GM18873 (cell line): ENCODE results near the gene CACNA2D4.

Experiments
- ATAC-seq: cut with Tn5 transposase; IDR thresholded peaks from one replicate; pipeline ENCODE4 v1.9.1; 2021; ENCODE audit warnings: mild to moderate bottlenecking, moderate library complexity, moderate number of reproducible peaks; ENCODE audit not compliant: unreplicated experiment, low FRiP score

Gene CACNA2D4

DNA sequence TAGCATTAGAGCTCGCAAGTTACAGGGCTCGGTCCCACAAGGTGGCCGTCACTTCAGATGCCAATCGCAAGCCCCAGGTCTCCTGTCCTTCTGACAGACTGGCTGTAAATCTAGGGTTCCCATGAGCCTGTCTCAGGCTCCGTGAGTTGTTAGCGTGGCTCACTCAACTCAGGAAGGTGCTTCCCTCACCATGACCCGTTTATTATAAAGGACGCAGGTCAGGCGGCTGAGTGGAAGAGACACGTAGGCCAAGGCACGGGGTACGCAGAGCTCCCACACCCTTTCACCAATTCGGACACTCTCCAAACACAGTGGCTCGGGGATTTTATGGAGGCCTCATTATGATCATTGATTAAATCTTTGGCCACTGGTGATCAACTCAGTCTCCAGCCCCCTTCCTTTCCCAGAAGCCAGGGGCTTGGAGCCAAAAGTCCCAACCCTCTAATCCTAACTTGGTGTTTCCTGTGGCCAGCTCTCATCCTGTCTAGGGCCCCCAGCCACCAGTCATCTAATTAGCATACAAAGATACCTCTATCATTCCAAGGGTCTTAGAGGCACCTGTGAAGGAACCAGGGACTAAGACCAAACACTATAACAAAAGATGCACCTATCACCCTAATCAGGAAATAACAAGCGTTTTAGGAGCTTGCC is 123.9 kb downstream of the CACNA2D4 start:
- no peak for ATAC-seq

DNA sequence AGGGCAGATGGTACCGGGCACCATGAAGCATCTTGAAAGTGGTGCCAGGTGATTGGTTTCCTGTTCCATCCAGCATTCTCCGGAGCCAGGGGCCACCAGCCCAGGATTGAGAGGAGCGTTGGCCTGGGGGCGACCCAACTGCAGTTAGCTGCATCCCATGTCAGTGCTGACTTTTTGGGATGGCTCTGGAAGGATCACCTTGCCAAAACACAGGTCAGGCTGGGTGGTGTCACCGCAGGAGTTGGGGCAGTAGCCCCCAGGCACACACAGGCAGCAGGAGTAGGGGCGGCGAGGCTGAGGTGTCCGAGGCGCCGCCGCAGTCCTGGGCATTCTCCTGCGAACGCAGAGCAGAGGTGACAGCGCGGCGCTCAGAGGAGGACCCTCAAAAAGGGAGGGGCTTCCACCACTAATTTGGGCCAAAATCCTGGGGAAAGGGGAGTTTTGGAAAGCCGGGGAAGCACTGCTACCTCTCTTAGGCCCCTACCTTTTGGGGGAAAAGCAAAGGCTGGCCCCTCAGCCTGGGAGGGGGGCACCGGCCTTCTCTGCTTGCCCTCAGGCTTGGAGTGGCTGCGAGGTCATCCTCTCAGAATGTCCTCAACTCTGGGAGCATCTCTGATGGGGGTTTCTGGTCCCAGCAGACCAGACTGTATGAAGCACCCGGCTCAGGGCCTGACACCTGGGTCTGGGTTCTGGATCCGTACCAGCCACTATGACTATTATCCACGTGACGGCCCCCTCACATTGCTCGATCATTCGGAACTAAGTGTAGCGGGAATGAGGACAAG is 124.8 kb downstream of the CACNA2D4 start:
- ATAC-seq: no peak

DNA sequence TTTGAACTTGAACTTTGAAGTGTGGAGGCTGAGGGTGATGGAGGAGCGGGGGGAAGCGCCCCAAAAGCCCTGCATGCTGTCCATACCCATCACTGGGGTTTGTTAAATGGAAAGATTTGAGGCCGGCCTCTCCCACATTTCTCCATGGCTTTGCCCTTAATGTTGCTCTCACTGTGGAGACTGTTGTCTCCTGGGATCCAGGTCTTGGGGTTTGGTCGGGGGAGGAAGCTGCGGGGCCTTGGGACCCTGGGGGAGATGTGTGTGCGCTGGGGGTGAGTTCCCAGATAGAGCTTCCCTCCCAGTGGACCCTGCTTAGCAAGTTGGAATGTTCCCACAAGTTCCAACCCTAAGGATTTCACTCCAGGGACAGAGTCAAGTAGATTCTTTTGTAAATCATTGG is 126.0 kb downstream of the CACNA2D4 start:
- no peak for ATAC-seq

DNA sequence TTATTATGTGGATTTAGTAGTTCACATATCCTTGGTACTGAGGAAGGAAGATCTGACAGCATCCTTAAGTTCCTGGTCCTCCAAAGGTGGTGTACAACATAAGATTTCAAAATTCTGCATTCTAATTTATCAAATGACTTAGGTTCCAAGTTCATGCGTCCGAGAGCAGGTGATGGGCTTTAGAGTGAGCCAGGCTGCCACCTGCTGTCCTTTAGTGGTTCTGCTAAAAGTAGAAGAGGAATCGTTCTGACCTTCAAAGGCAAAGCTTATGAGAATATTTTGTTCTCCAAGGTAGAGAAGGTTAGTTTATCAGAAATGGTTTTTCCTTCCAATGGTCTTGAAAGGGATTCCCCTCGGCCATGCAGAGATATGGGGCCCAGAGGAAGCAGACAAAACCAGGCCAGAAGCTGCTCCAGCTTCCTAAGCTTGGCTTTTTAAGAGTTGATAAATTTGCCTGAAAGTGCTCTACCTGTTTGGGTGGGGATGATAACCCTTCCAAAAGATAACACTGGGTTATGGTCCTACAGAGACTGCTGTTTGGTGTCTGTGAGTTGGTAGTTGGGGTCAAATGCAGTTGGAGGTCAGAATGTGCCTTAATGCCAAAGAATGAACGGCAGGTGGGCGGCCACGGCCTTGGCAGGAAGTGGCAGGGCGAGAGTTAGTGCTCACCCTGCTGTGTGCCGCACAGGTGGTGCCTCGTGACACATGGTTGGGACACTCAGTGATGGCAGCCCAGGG is 127.2 kb downstream of the CACNA2D4 start:
- no peak for ATAC-seq

- no peak for ATAC-seq
Observed at GRCh38 chr12:1790444-1790843, 128.0 kb downstream of the CACNA2D4 start.

DNA sequence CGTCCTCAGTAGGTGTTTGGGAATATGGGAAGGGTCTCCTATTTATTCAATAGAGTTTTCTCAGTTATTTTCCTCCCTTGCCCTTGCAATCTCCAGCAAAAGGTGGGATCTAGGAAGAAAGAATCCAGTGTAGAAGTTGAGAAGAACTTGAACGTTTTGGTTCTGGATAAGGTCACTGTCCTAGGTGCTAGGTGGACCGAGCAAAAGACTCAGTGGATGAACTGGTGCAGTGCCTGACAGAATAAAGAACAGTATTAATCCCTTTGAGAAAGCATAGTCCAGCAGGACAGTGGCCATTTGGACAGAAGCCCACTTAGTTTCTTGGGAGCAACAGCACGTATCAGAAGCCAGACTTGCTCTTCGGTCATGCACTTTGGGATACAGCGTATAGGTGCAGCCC is 130.7 kb downstream of the CACNA2D4 start:
- ATAC-seq: no peak

DNA sequence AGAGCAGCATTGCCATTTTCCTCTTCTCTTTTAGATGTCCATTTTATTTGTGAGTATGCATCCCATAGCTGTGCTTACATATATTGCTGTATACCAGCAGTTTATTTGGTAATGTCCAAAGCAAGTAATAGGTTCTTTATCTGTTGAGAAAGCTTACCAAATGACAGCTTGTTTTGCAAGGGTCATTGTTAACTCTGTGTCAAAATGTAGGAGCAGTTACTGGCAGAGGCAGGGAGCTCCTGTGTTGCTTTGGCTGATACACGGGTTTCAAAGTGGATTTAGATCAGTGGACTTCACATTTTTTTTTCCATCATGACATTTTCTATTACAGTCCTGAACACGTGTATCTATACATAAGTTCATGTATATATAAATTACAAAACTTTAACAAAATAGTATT is 136.2 kb downstream of the CACNA2D4 start:
- no peak for ATAC-seq

- no peak for ATAC-seq
Observed at GRCh38 chr12:1781772-1782171, 136.7 kb downstream of the CACNA2D4 start.

DNA sequence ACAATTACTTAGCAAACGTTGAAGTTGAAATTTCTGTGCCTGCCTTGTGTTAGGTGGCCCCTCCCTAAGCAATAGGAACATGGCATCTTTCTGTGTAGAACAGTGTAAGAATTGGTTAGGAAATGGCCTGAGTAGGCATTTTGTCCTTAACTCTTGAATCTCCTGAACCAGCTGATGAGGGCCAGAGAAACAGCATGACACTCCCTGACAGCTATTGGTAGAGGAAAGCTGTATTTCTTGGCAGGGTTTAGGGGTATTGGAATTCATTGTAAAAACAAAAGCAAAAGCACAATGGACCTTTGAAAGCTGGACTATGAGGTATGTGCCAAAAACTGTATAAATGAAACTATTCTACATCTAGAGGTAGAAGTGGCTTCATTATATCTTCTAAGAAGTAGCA is 138.7 kb downstream of the CACNA2D4 start:
- ATAC-seq: no peak

DNA sequence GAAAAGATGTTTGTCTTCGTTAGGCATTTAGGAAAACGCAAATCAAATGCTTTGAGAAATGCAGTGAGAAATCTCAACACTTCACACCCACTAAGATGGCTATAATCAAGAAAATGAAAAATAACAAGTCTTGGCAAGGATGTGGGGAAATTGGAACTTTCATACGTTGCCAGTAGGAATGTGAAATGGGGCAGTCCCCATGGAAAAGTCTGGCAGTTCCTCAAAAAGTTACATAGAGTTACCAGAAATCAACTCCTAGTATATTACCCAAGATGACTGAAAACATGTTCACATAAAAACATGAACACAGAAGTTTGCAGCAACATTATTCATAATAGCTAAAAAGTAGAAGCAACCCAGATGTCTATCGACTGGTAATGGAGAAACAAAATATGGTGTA is 139.5 kb downstream of the CACNA2D4 start:
- ATAC-seq: no peak

DNA sequence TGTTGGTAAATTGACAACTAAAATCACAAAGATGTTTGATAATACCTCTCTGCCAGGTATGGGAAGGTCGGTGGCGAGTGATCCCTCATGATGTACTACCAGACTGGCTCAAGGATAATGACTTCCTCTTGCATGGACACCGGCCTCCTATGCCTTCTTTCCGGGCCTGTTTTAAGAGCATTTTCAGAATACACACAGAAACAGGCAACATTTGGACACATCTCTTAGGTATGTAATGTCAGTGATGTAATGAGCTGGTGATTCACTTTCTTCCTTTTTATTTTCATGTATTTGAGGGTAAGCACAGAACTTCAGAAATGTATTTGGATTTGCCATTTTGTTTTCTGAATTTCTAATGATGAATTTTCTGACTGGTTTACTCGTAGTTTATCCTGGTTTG is 140.7 kb downstream of the CACNA2D4 start:
- no peak for ATAC-seq

DNA sequence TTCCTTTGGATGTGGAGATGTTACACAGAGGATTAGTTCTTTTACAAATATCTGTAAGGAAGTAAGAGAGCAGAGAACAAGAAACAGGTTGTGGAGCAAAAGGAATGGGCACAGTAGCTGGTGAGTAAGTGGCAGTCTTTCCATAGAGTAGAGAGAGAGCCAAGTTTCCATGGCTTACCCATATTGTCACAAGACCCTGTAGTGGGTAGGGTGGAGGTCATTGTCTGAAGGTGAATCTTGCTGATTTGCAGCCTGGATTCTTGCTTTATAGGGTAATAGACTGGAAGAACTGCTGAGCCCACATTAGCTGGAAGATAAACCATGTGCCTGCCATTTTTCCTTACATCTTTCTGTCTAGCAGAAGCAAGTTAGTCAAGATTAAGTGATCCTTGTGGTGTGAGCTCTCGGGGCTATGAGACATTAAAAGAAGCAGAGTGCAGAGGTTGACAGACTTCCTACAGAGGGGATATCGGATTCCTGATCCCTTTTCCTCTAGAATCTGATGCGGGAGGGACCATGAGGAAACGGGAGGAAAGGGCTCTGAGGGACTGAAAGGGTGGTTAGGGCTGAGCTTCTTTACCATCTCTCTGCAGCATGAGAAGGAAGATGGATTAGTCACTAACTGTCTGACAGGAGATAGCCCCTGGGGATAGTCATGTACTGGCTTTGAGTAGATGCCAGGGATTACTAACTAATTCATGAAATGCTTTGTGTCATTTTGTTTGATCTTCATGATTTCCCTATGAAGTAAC is 142.1 kb downstream of the CACNA2D4 start:
- ATAC-seq: no peak

DNA sequence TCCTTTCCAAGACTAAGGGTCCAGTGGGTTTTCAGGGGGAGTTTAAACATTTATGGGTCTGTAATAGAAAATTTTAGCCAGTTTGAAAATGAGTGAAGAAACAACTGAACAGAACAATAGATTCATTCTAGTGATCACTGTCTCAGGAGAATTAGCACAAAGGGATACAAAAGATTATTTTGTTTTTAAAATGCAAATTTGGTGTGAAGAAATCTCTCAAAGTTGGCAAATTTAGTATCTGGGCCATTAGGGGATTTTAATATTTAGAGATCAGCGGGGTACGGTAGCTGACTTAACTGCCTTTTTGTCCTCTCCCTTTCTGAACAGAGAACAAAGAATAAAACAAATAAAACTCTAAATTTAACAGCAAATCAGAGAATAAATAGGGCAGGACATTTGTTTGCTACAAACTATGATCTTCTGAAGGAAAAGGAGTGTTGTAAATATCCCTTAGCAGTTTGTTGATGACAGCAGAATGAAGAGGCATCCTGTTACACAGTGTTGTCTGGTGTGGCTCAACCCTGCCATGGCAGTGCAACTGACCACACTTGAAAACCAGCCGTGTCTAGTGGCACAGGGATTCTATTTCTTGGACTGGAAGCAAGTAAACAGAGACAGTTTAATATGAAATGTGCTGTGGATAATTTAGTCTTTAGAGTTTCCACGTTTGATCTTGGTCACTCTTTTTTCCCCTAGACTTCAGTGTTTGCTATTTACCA is 144.4 kb downstream of the CACNA2D4 start:
- no peak for ATAC-seq

DNA sequence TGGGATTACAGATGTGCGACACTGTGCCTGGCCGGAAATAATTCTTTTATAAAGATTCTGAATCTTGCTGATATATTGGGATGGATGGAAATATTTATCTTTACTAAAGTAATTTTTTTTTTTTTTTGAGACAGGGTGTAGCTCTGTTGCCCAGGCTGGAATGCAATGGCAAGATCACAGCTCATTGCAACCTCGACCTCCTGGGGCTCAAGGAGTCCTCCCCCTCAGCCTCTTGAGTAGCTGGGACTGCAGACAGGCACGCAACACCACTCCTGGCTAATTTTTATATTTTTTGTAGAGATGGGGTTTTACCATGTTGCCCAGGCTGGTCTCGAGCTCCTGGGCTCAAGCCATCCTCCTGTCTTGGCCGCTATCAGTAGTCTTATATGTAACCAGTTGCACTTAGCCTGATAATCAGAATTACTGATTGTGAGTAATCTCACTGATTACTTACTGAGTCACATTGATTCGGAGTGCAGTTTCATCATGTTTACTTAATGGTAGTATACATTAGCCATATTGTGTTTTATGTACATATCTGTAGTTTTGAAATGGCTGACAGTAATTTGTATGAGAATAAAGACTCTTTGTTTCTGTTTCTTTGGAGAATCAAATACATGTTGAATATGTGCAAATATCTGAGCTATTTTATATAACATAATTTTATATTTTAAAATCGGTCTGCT is 148.5 kb downstream of the CACNA2D4 start:
- no peak for ATAC-seq

GRCh38 chr12:1768615-1769014 is 149.8 kb downstream of the CACNA2D4 start:
- no peak for ATAC-seq

GRCh38 chr12:1767407-1768090 is 150.9 kb downstream of the CACNA2D4 start:
- ATAC-seq: no peak

DNA sequence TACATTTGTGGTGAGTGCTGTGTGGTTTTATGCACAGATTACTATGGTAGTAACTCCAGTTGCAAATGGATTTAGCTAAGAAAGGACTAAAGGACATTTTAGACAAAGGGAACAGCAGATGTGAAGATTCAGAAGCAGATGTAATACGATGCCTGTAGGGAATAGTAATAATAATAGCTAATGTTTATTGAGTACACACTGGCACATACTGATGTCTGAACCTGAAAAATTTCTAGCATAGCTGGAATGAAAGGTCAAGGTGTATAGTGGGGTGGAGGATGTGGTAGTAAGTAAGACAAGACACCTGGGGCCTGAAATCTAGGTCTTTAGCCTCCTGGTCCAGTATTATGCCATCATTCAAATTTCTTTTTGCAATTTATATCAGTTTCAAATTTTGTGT is 152.3 kb downstream of the CACNA2D4 start:
- ATAC-seq: no peak

GRCh38 chr12:1763153-1763552 is 155.3 kb downstream of the CACNA2D4 start:
- ATAC-seq: no peak

DNA sequence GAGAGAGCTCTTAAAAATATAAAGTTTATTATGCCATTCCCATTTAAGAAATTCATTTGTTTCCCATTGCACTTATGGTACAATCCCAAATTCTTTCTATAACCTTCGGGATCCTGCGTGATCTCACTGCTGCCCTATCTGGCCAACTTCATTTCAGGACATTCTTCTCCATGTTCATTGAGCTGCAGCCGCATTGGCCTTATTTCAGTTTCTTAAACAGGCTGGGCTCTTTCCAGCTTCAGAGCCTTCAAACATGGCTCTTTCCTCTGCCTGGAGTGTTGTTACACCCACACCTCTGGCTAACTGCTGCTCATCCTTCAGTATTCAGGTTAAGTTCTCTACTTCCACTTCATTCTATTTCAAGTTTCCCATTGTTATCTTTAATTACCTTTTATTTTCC is 156.6 kb downstream of the CACNA2D4 start:
- ATAC-seq: no peak
